ENCODE measurements around the gene UBTD1. TPM values are rescaled to one million over a fixed set of nuclear protein-coding genes. Genes with fewer than 3 reads are reported as not detected.

Gene UBTD1
- polyA plus RNA-seq, 3 donors, result 17.2 to 20.0 (median 19.0) TPM

DNA sequence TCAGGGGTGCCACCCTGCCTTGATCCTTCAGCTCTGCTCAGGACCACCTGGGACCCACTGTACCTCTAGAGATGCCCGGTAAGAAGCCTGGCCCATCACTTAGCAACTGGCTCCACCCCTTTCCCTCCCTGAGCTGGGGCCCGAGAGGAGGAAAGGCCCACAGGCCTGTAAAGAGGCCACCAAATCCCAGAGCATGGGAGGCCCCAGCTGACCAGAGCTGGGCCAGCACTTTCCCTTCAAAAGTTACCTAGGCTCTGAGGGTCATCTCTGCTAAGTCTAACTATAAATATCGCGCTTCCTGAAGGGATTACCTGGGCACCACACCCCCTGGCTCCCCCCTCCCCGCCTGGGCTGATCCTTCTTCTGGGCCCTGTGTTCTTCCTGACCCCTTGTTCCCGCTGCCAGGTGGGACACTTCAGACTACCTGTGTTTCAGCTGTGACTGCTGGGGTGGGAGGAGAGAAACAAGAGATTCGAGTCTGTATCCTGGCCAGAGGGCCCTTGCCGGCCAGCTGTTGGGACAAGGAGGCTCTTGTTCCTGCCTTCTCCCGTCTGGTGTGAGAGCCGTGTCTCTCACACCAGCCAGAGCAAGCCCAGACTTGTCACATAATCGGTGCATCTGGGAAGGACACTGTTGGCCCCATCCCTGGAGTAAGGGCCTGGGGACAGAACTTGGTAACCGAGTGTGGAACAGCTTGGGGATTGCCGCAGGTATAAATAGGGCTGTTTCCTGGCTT is 51.0 kb downstream of the UBTD1 start:
- Mint-ChIP-seq H3K4me3 (no peak overlapping the region), H3K36me3 (peaks cover 7% of the 10 kb centered on the region in 2 donors), H3K9me3 (peaks cover under 1 to 4% (median 2%) of the 10 kb centered on the region in 7 donors), H3K4me1 (peaks cover 5% of the 10 kb centered on the region), H3K27ac (peak overlapping the region in 2 of 7 donors; percentile 20 to 36), H3K27me3 (ENCODE audit: low read depth in 3 of 3) (peaks cover 0 to 1% (median 0%) of the 10 kb centered on the region in 3 donors)
- no peak overlapping the region for H3K27ac ChIP-seq (ENCODE audit: low read depth in 1 of 2, low read length in 2 of 2)
- peaks cover 10% of the 10 kb centered on the region for H4K20me1 ChIP-seq (ENCODE audit: insufficient read depth, low read length)
- TF ChIP-seq, protein P1, sequence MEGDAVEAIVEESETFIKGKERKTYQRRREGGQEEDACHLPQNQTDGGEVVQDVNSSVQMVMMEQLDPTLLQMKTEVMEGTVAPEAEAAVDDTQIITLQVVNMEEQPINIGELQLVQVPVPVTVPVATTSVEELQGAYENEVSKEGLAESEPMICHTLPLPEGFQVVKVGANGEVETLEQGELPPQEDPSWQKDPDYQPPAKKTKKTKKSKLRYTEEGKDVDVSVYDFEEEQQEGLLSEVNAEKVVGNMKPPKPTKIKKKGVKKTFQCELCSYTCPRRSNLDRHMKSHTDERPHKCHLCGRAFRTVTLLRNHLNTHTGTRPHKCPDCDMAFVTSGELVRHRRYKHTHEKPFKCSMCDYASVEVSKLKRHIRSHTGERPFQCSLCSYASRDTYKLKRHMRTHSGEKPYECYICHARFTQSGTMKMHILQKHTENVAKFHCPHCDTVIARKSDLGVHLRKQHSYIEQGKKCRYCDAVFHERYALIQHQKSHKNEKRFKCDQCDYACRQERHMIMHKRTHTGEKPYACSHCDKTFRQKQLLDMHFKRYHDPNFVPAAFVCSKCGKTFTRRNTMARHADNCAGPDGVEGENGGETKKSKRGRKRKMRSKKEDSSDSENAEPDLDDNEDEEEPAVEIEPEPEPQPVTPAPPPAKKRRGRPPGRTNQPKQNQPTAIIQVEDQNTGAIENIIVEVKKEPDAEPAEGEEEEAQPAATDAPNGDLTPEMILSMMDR (IDR thresholded peaks at IDR 0.05), result no peak
- no peak overlapping the region for H3K9ac ChIP-seq (ENCODE audit: insufficient read depth, low read length, poor library complexity, severe bottlenecking)
- no peak overlapping the region for H2AFZ ChIP-seq (ENCODE audit: insufficient read depth, low read depth, low read length, poor library complexity, severe bottlenecking)
- no peak for DNase-seq
- intact Hi-C loops (cut with micrococcal nuclease), result loop anchor here (5.0 kb wide), 3 partner anchors 47 to 82 kb away; partner anchors contain the start of genes MMS19 (in 1 of the 2) and UBTD1 (in 1 of the 2)
- H3K36me3 ChIP-seq (replicated peaks in 1 of 2; ENCODE audit: control insufficient read depth in 1 of 2, insufficient read depth in 2 of 2, low read length in 2 of 2), result peaks cover 0 to 12% of the 10 kb centered on the region in 2 donors
- H3K4me2 ChIP-seq (replicated peaks; ENCODE audit: extremely low read depth, low read length, poor library complexity, severe bottlenecking), result no peak overlapping the region
- WGBS (ENCODE audit: insufficient coverage), result 93% methylated on average over 10 of the region's 13 CpGs
- H3K79me2 ChIP-seq (ENCODE audit: insufficient read depth, low read length), result no peaks in the 10 kb centered on the region
- H3K4me3 ChIP-seq (replicated peaks in 1 of 3; ENCODE audit: low read depth in 2 of 3, low read length in 3 of 3), result no peak overlapping the region
- H3K4me1 ChIP-seq (ENCODE audit: control insufficient read depth in 1 of 2, insufficient read depth in 2 of 2, low read length in 2 of 2), result peaks cover 0 to 12% of the 10 kb centered on the region in 2 donors
- H3K9me3 ChIP-seq (replicated peaks in 1 of 2; ENCODE audit: control insufficient read depth in 1 of 2, insufficient read depth in 1 of 2, low read length in 2 of 2), result peaks cover under 1 to 2% of the 10 kb centered on the region in 2 donors
- H3K27me3 ChIP-seq (ENCODE audit: control insufficient read depth in 2 of 2, insufficient read depth in 2 of 2, low read length in 2 of 2), result no peaks in the 10 kb centered on the region

DNA sequence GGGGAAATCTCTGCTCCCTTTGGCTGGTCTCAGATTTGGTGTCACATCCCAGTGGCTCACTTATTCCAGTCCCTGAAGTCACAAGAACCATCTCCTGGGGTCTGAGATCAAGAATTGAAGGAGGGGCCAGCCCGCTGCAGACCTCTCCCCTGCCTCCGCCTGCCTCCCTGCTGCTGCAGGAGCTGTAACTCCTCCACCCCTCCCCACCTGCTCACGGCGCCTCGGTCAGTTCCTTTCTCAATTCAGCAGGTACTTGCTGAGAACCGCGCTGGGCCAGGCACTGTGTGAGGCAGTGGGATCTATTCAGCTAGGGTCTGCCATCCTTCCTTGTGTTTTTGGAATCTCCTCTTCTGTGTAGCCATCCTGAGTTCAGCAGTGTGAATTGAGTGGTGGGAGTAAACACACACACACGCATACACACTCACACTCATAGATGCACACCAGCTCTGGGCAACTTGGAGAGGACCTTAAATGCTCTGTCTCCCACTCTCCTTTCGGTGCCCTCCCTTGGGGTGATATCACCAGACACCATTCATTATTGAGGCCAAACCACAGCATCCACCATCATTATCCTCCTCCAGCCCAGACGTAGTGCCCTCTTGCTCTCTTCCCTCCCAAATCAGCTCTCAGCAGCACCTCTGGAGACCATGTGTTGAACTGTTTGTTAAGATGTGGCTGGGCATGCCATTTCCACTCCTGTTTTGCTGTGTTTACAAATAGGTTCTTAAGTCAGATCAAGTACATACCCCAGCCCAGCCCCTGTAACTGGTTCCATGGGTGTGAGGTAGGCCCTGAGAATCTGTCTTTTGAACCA is 51.8 kb downstream of the UBTD1 start:
- Mint-ChIP-seq H3K36me3 (peaks cover 7 to 12% of the 10 kb centered on the region in 2 donors), H3K4me3 (no peak overlapping the region), H3K9me3 (peaks cover 7 to 12% (median 10%) of the 10 kb centered on the region in 7 donors), H3K4me1 (peaks cover 5% of the 10 kb centered on the region), H3K27me3 (ENCODE audit: low read depth in 3 of 3) (no peaks in the 10 kb centered on the region), H3K27ac (peak overlapping the region in 1 of 7 donors; percentile 20)
- Histone ChIP-seq H2AFZ (ENCODE audit: insufficient read depth, low read depth, low read length, poor library complexity, severe bottlenecking) (no peak overlapping the region), H3K27me3 (ENCODE audit: control insufficient read depth in 2 of 2, insufficient read depth in 2 of 2, low read length in 2 of 2) (no peaks in the 10 kb centered on the region), H4K20me1 (ENCODE audit: insufficient read depth, low read length) (peaks cover 10% of the 10 kb centered on the region), H3K9ac (ENCODE audit: insufficient read depth, low read length, poor library complexity, severe bottlenecking) (no peak overlapping the region), H3K4me1 (ENCODE audit: control insufficient read depth in 1 of 2, insufficient read depth in 2 of 2, low read length in 2 of 2) (peaks cover 0 to 4% of the 10 kb centered on the region in 2 donors), H3K36me3 (replicated peaks in 1 of 2; ENCODE audit: control insufficient read depth in 1 of 2, insufficient read depth in 2 of 2, low read length in 2 of 2) (peaks cover 0 to 12% of the 10 kb centered on the region in 2 donors), H3K4me3 (replicated peaks in 1 of 3; ENCODE audit: low read depth in 2 of 3, low read length in 3 of 3) (no peak overlapping the region), H3K4me2 (replicated peaks; ENCODE audit: extremely low read depth, low read length, poor library complexity, severe bottlenecking) (no peak overlapping the region), H3K79me2 (ENCODE audit: insufficient read depth, low read length) (no peaks in the 10 kb centered on the region), H3K9me3 (replicated peaks in 1 of 2; ENCODE audit: control insufficient read depth in 1 of 2, insufficient read depth in 1 of 2, low read length in 2 of 2) (peaks cover 8 to 9% of the 10 kb centered on the region in 2 donors), H3K27ac (ENCODE audit: low read depth in 1 of 2, low read length in 2 of 2) (no peak overlapping the region)
- 100% methylated on average over 1 of the region's 10 CpGs for WGBS (ENCODE audit: insufficient coverage)
- no peak for DNase-seq
- intact Hi-C loops (cut with micrococcal nuclease), result loop anchor here (5.0 kb wide), 3 partner anchors 48 to 83 kb away; partner anchors contain the start of genes MMS19 (in 1 of the 2) and UBTD1 (in 1 of the 2)
- TF ChIP-seq, protein P1 (IDR thresholded peaks at IDR 0.05), result no peak
